Measurements from ENCODE around the gene ZFAND3. TPM values are rescaled to one million over a fixed set of nuclear protein-coding genes. Genes with fewer than 3 reads are reported as not detected.

The ZFAND3 gene
- total RNA-seq, 1 experiment from 2014 or later, result 47.2 TPM

DNA sequence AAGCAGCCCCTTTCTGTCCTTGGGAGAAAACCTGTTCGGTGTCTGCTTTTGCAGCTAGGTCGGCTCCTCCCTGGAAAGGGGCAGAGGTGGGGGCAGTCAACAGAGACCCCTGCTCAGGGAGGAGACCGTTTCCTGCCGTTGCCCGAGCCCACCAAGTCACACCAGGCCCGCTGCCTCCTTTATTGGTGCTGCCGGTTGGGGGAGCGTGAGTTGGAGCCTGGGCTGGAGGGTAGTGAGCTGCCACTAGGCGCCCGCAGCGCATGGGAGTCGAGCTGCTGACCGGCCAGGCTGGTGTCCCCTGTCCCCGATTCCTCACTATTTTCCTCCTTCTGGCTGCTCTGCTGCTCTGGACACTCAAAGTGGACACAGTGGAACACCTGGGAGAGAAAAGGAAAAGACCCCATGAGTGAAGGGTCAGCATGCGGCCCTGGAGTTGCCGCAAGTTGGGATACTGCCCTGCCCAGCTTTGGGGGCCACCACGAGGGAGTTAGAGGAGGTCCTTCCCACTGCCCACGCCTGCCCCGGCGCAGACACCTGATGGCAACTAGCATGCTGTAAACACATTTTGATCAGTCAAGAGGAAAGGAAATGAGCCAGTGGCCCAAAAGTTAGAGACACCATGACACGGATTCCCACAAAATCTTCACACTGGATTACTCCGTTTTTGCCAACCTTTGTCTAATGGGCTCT, 355.4 kb downstream of the ZFAND3 start:
- no peak overlapping the region for H3K9ac ChIP-seq (ENCODE audit: low read length)
- intact Hi-C loops (cut with micrococcal nuclease), result no loop called here
- no peaks in the 10 kb centered on the region for H3K36me3 ChIP-seq (ENCODE audit: control insufficient read depth in 1 of 2, insufficient read depth in 2 of 2, low read length in 2 of 2)
- no peak overlapping the region for H3K4me3 ChIP-seq (replicated peaks in 1 of 2; ENCODE audit: low read depth in 1 of 2, low read length in 2 of 2)
- no peaks in the 10 kb centered on the region for H3K79me2 ChIP-seq (ENCODE audit: insufficient read depth, low read length)
- no peak overlapping the region for H3K4me2 ChIP-seq (ENCODE audit: low read length)
- no peaks in the 10 kb centered on the region for H4K20me1 ChIP-seq (ENCODE audit: insufficient read depth)
- no TSS peak for BruUV-seq (replicated peaks)
- TF ChIP-seq, protein P1, sequence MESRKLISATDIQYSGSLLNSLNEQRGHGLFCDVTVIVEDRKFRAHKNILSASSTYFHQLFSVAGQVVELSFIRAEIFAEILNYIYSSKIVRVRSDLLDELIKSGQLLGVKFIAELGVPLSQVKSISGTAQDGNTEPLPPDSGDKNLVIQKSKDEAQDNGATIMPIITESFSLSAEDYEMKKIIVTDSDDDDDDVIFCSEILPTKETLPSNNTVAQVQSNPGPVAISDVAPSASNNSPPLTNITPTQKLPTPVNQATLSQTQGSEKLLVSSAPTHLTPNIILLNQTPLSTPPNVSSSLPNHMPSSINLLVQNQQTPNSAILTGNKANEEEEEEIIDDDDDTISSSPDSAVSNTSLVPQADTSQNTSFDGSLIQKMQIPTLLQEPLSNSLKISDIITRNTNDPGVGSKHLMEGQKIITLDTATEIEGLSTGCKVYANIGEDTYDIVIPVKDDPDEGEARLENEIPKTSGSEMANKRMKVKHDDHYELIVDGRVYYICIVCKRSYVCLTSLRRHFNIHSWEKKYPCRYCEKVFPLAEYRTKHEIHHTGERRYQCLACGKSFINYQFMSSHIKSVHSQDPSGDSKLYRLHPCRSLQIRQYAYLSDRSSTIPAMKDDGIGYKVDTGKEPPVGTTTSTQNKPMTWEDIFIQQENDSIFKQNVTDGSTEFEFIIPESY (IDR thresholded peaks at IDR 0.05; ENCODE audit: extremely low read depth, insufficient replicate concordance, low read length), result no peak
- H3K27ac ChIP-seq (ENCODE audit: low read depth, low read length), result no peak overlapping the region
- POLR2A ChIA-PET, result no interaction called here
- no peaks in the 10 kb centered on the region for H3K9me2 ChIP-seq (ENCODE audit: insufficient read depth)
- no peaks in the 10 kb centered on the region for H3K4me1 ChIP-seq (ENCODE audit: control insufficient read depth in 1 of 2, insufficient read depth in 2 of 2, low read length in 2 of 2)
- H3K9me3 ChIP-seq (ENCODE audit: control insufficient read depth in 1 of 2, insufficient read depth in 1 of 2, low read depth in 1 of 2, low read length in 2 of 2), result no peaks in the 10 kb centered on the region
- H2AFZ ChIP-seq (ENCODE audit: low read depth, low read length, poor library complexity, severe bottlenecking), result no peak overlapping the region
- CTCF ChIA-PET, result no interaction called here
- DNase-seq (ENCODE audit: low read depth, low spot score) (no peak), ATAC-seq (no peak)
- RAD21 ChIA-PET (ENCODE audit: low non-redundant PET in 1 of 2, low total read pairs in 2 of 2, uncharacterized antibody in 2 of 2, unreplicated experiment in 2 of 2), result no interaction called here
- no peaks in the 10 kb centered on the region for H3K27me3 ChIP-seq (ENCODE audit: insufficient read depth, low read length)

GRCh38 chr6:38175786-38176185, 356.3 kb downstream of the ZFAND3 start:
- H4K20me1 ChIP-seq (ENCODE audit: insufficient read depth), result no peaks in the 10 kb centered on the region
- no peak overlapping the region for H3K9ac ChIP-seq (ENCODE audit: low read length)
- POLR2A ChIA-PET, result no interaction called here
- H3K9me2 ChIP-seq (ENCODE audit: insufficient read depth), result no peaks in the 10 kb centered on the region
- no TSS peak for BruUV-seq (replicated peaks)
- ATAC-seq (no peak), DNase-seq (ENCODE audit: low read depth, low spot score) (no peak)
- no peaks in the 10 kb centered on the region for H3K36me3 ChIP-seq (ENCODE audit: control insufficient read depth in 1 of 2, insufficient read depth in 2 of 2, low read length in 2 of 2)
- RAD21 ChIA-PET (ENCODE audit: low non-redundant PET in 1 of 2, low total read pairs in 2 of 2, uncharacterized antibody in 2 of 2, unreplicated experiment in 2 of 2), result no interaction called here
- H3K4me3 ChIP-seq (replicated peaks in 1 of 2; ENCODE audit: low read depth in 1 of 2, low read length in 2 of 2), result no peak overlapping the region
- H3K79me2 ChIP-seq (ENCODE audit: insufficient read depth, low read length), result no peaks in the 10 kb centered on the region
- H3K9me3 ChIP-seq (ENCODE audit: control insufficient read depth in 1 of 2, insufficient read depth in 1 of 2, low read depth in 1 of 2, low read length in 2 of 2), result no peaks in the 10 kb centered on the region
- no peaks in the 10 kb centered on the region for H3K4me1 ChIP-seq (ENCODE audit: control insufficient read depth in 1 of 2, insufficient read depth in 2 of 2, low read length in 2 of 2)
- H2AFZ ChIP-seq (ENCODE audit: low read depth, low read length, poor library complexity, severe bottlenecking), result no peak overlapping the region
- intact Hi-C loops (cut with micrococcal nuclease), result no loop called here
- CTCF ChIA-PET, result no interaction called here
- H3K4me2 ChIP-seq (ENCODE audit: low read length), result no peak overlapping the region
- H3K27ac ChIP-seq (ENCODE audit: low read depth, low read length), result no peak overlapping the region
- no peaks in the 10 kb centered on the region for H3K27me3 ChIP-seq (ENCODE audit: insufficient read depth, low read length)
- TF ChIP-seq EGR1 (IDR thresholded peaks at IDR 0.05; ENCODE audit: low read depth) (no peak), CEBPB (IDR thresholded peaks at IDR 0.05; ENCODE audit: low read depth) (no peak), SRF (IDR thresholded peaks at IDR 0.05; ENCODE audit: low read depth) (no peak), SP1 (IDR thresholded peaks at IDR 0.05; ENCODE audit: low read depth) (no peak), ZNF274 (IDR thresholded peaks at IDR 0.05; ENCODE audit: low read depth, low read length) (no peak), YY1 (IDR thresholded peaks at IDR 0.05; ENCODE audit: extremely low read depth, insufficient replicate concordance, low read depth, low read length) (no peak), ELF1 (IDR thresholded peaks at IDR 0.05; ENCODE audit: borderline replicate concordance, low read depth) (no peak), EZH2 (IDR thresholded peaks at IDR 0.05) (no peak), CTCF (IDR thresholded peaks at IDR 0.05 in 2 of 3, conservative IDR thresholded peaks at IDR 0.05 in 1 of 3; ENCODE audit: borderline replicate concordance in 1 of 3, insufficient read depth in 1 of 3, low read depth in 2 of 3, low read length in 2 of 3) (no peak), ATF3 (IDR thresholded peaks at IDR 0.05) (no peak), MAX (IDR thresholded peaks at IDR 0.05) (no peak), JUND (IDR thresholded peaks at IDR 0.05) (no peak)
- TF ChIP-seq, protein P1 (IDR thresholded peaks at IDR 0.05; ENCODE audit: extremely low read depth, insufficient replicate concordance, low read length), result no peak
